Colonic mucosa (tissue), 4 donors: Measurements from ENCODE around the gene BSG. TPM values are rescaled to one million over a fixed set of nuclear protein-coding genes. Genes with fewer than 3 reads are reported as not detected.
A peak's percentile ranks its signal among the peaks of the same experiment; 100 is the strongest.

Source experiments
- DNase-seq: peaks from one replicate; pipeline ENCODE4 v3.0.0-alpha.2; 2020
- H3K27ac ChIP-seq: fragments of 200-600 bp; one replicate; pipeline ENCODE4 v1.8.0; 2021
- H3K27me3 ChIP-seq: fragments of 200-600 bp; one replicate; pipeline ENCODE4 v1.8.0; 2021
- H3K36me3 ChIP-seq: fragments of 200-600 bp; one replicate; pipeline ENCODE4 v1.8.0; 2021
- H3K4me1 ChIP-seq: fragments of 200-600 bp; one replicate; pipeline ENCODE4 v1.8.0; 2021; ENCODE audit warnings: mild to moderate bottlenecking
- H3K4me3 ChIP-seq: fragments of 200-600 bp; one replicate; pipeline ENCODE4 v1.8.0; 2021
- H3K9ac ChIP-seq, 2 donors: one replicate each; pipeline ENCODE4 v1.7.0; 2013; ENCODE audit warnings: control low read depth in 2 of 2, low read depth in 2 of 2, low read length in 2 of 2
- H3K9me3 ChIP-seq: fragments of 200-600 bp; one replicate; pipeline ENCODE4 v1.8.0; 2021
- CTCF ChIP-seq: fragments of 200-600 bp; IDR thresholded peaks from one replicate; pipeline ENCODE4 v1.8.0; 2022; ENCODE audit warnings: antibody characterized with exemption, mild to moderate bottlenecking
- intact Hi-C: fragments of 100-400 bp; cut with DNase I; formaldehyde crosslinking; loops from one replicate; pipeline ENCODE4 v1.14.1; 2022
- total RNA-seq, 2 donors: library from RNA; stranded (reverse); fragmentation: NEBNext Ultra II Directional in 1 of 2; extraction: Animal tissue kit (Norgen Biotek cat#: 25700) in 1 of 2; gene quantifications; one replicate each; pipeline ENCODE4 v1.2.1, GENCODE V29; 2021
- donor health status: healthy.
- donor health status: DM: no; HTN: no; CAD: no.
- donor health status: DM: no; HTN: no; CAD: no.

BSG gene
- total RNA-seq, 2 donors from 2014 or later = 920 to 1,084 TPM

- peak overlapping the region; percentile 91 to 92 for H3K9ac ChIP-seq
- peaks cover 11% of the 10 kb centered on the region for H3K4me1 ChIP-seq
- no peaks in the 10 kb centered on the region for H3K9me3 ChIP-seq
Measured at GRCh38 chr19:632579-633067, 60.2 kb downstream of the BSG start.

More at GRCh38 chr19:632579-633067, 60.2 kb downstream of the BSG start:
- DNase-seq = peak; percentile 77
- no peaks in the 10 kb centered on the region for H3K27me3 ChIP-seq
- H3K4me3 ChIP-seq = peak overlapping the region; percentile 98
- TF ChIP-seq CTCF = no peak
- no peaks in the 10 kb centered on the region for H3K36me3 ChIP-seq
- peak overlapping the region; percentile 76 for H3K27ac ChIP-seq
- intact Hi-C loops = no loop called here

Other genes with a start within 250 kb of the BSG start
- gene MIER2, start 227.8 kb upstream of the BSG start, total RNA-seq = 10 to 100 TPM; 17.3 to 19.1 TPM
- gene C2CD4C, start 163.4 kb upstream of the BSG start, total RNA-seq = under 1 TPM; 0.52 to 0.96 TPM
- gene SHC2, start 111.6 kb upstream of the BSG start, total RNA-seq = 1 to 10 TPM; 2.7 to 9.5 TPM
- gene MADCAM1, start 76.1 kb upstream of the BSG start, total RNA-seq = 1 to 10 TPM; 4.5 to 7.3 TPM
- 10 to 100 TPM; 13.3 to 14.4 TPM for gene TPGS1, start 65.1 kb upstream of the BSG start, total RNA-seq
- 10 to 100 TPM; 60.7 to 93.4 TPM for gene CDC34, start 40.8 kb upstream of the BSG start, total RNA-seq
- gene GZMM, start 28.5 kb upstream of the BSG start, total RNA-seq = 1 to 10 TPM in 1 of 2 donors, under 1 TPM in 1; 0.61 to 1.0 TPM
- under 1 TPM; 0.17 to 0.40 TPM for gene HCN2, start 17.3 kb downstream of the BSG start, total RNA-seq
- 10 to 100 TPM; 50.2 to 77.3 TPM for gene POLRMT, start 60.9 kb downstream of the BSG start, total RNA-seq
- gene FGF22, start 67.3 kb downstream of the BSG start, total RNA-seq = not detected
- 10 to 100 TPM; 54.6 to 74.7 TPM for gene RNF126, start 90.6 kb downstream of the BSG start, total RNA-seq
- 10 to 100 TPM in 1 of 2 donors, 1 to 10 TPM in 1; 4.5 to 10.1 TPM for gene FSTL3, start 103.8 kb downstream of the BSG start, total RNA-seq
- not detected for gene PRSS57, start 122.9 kb downstream of the BSG start, total RNA-seq
- gene PALM, start 136.3 kb downstream of the BSG start, total RNA-seq = 10 to 100 TPM in 1 of 2 donors, 1 to 10 TPM in 1; 3.9 to 13.5 TPM
- gene MISP, start 178.5 kb downstream of the BSG start, total RNA-seq = 100 to 1,000 TPM; 285 to 320 TPM
- 100 to 1,000 TPM; 284 to 457 TPM for gene PTBP1, start 224.9 kb downstream of the BSG start, total RNA-seq
- under 1 TPM in 1 of 2 donors, not detected in 1; 0.22 TPM for gene PLPPR3, start 249.4 kb downstream of the BSG start, total RNA-seq